CD4-positive, alpha-beta T cell (primary cell): ENCODE results near the gene NEK7. TPM values are rescaled to one million over a fixed set of nuclear protein-coding genes. Genes with fewer than 3 reads are reported as not detected.
A peak's percentile ranks its signal among the peaks of the same experiment; 100 is the strongest.

Experiments
- ATAC-seq: fragments of 200-7000 bp; cut with Tn5 transposase; one replicate; pipeline ENCODE4 v1.10.0; 2022; ENCODE audit warnings: mild to moderate bottlenecking; ENCODE audit not compliant: poor library complexity
- CTCF ChIA-PET: fragments of 350-600 bp; sonication (Branson Sonifier 250); formaldehyde crosslinking; loops from one replicate; lab custom pipeline; 2021; ENCODE audit warnings: antibody characterized with exemption, inconsistent platforms; lab: Charles Lee
- POLR2A ChIA-PET: fragments of 350-600 bp; sonication (Branson Sonifier 250); formaldehyde crosslinking; loops from one replicate; lab custom pipeline; 2021; ENCODE audit warnings: antibody characterized with exemption, inconsistent platforms; lab: Charles Lee
- DNase-seq, 14 experiments: peaks; one replicate each; pipeline ENCODE4 v3.0.0-alpha.2; 2013 to 2020; ENCODE audit warnings: mixed read lengths in 2 of 14
- H3K27ac ChIP-seq, 2 donors: one replicate each; pipeline versions ENCODE4 v1.5.1 to v1.7.0; 2013; ENCODE audit warnings: low read length in 2 of 2, low read depth in 1 of 2, mild to moderate bottlenecking in 1 of 2
- H3K27me3 ChIP-seq, 2 experiments: 1 replicate in 1 of 2; 2 replicates in 1 of 2; pipeline versions ENCODE4 v1.6.1 to v1.7.0; 2013; ENCODE audit warnings: low read length in 2 of 2, control low read depth in 1 of 2, mild to moderate bottlenecking in 1 of 2, moderate library complexity in 1 of 2; ENCODE audit not compliant: insufficient read depth in 2 of 2, control insufficient read depth in 1 of 2
- H3K36me3 ChIP-seq: one replicate; pipeline ENCODE4 v1.6.1; 2013; ENCODE audit warnings: low read length, control low read depth; ENCODE audit not compliant: insufficient read depth
- H3K4me1 ChIP-seq: one replicate; pipeline ENCODE4 v1.6.1; 2013; ENCODE audit warnings: low read length, control low read depth; ENCODE audit not compliant: insufficient read depth
- H3K4me3 ChIP-seq: one replicate; pipeline ENCODE4 v1.5.1; 2013; ENCODE audit warnings: mild to moderate bottlenecking, low read length, moderate library complexity
- H3K9me3 ChIP-seq, 2 experiments: 1 replicate in 1 of 2; 2 replicates in 1 of 2; pipeline versions ENCODE4 v1.6.1 to v1.7.0; 2013; ENCODE audit warnings: low read length in 2 of 2, mild to moderate bottlenecking in 2 of 2, control low read depth in 1 of 2, moderate library complexity in 1 of 2; ENCODE audit not compliant: control insufficient read depth in 1 of 2, insufficient read depth in 1 of 2
- H3K27ac Mint-ChIP-seq: one replicate; pipeline ENCODE4 v1.8.0; 2020; ENCODE audit warnings: mixed read lengths
- H3K27me3 Mint-ChIP-seq: one replicate; pipeline ENCODE4 v1.8.0; 2021; ENCODE audit warnings: mixed read lengths
- H3K36me3 Mint-ChIP-seq: one replicate; pipeline ENCODE4 v1.8.0; 2021; ENCODE audit warnings: low read depth, mixed read lengths
- H3K4me1 Mint-ChIP-seq: one replicate; pipeline ENCODE4 v1.8.0; 2021; ENCODE audit warnings: low read depth, mixed read lengths
- H3K4me3 Mint-ChIP-seq: one replicate; pipeline ENCODE4 v1.8.0; 2020; ENCODE audit warnings: mild to moderate bottlenecking, mixed read lengths
- H3K9me3 Mint-ChIP-seq: one replicate; pipeline ENCODE4 v1.8.0; 2020; ENCODE audit warnings: mixed read lengths
- intact Hi-C, 2 experiments: fragments of 100-400 bp; cut with DNase I in 1 of 2; cut with micrococcal nuclease in 1 of 2; formaldehyde crosslinking; loops; one replicate each; pipeline versions ENCODE4 v1.15.1 to v1.9.0; 2023 to 2025; cut with DNase I, micrococcal nuclease
- total RNA-seq, 174 experiments: library from RNA in 2 of 174; stranded (reverse) in 2 of 174; gene quantifications; one replicate each; pipeline ENCODE4 v1.2.3 and lab custom pipeline; 2021 to 2026
- TF ChIP-seq, protein P1 (sequence below): fragments of 200-600 bp; IDR thresholded peaks from one replicate; pipeline ENCODE4 v1.8.0; 2022; ENCODE audit warnings: antibody characterized with exemption, mild to moderate bottlenecking

The NEK7 gene
- total RNA-seq, 2 experiments from 2014 or later: 11.8 to 13.0 TPM

DNA sequence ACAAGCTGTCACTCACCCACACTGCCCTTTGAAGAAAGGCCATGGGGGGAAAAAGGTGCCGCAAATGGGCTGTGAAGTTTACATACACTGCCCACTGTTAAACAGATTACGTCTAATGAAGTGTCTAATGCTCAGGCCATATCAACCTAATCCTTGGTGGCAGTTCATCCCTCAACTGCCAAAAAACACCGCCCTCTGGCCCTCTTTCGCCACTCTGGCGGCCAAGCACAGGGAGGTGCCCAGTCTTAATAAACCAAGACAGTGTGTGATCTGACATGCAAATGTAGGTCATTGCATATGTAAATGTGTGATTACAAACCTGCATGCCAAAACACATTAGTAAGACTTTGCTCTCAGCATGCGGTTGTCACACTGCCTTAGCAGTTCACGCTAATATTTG is 89.5 kb downstream of the NEK7 start:
- Mint-ChIP-seq H3K27ac (no peak overlapping the region), H3K36me3 (peaks cover 37% of the 10 kb centered on the region), H3K27me3 (no peaks in the 10 kb centered on the region), H3K4me1 (peaks cover 39% of the 10 kb centered on the region), H3K9me3 (peaks cover 2% of the 10 kb centered on the region), H3K4me3 (no peak overlapping the region)
- no peaks in the 10 kb centered on the region for H3K27me3 ChIP-seq
- H3K9me3 ChIP-seq: no peaks in the 10 kb centered on the region
- H3K4me1 ChIP-seq: no peaks in the 10 kb centered on the region
- H3K36me3 ChIP-seq: no peaks in the 10 kb centered on the region
- TF ChIP-seq, protein P1, sequence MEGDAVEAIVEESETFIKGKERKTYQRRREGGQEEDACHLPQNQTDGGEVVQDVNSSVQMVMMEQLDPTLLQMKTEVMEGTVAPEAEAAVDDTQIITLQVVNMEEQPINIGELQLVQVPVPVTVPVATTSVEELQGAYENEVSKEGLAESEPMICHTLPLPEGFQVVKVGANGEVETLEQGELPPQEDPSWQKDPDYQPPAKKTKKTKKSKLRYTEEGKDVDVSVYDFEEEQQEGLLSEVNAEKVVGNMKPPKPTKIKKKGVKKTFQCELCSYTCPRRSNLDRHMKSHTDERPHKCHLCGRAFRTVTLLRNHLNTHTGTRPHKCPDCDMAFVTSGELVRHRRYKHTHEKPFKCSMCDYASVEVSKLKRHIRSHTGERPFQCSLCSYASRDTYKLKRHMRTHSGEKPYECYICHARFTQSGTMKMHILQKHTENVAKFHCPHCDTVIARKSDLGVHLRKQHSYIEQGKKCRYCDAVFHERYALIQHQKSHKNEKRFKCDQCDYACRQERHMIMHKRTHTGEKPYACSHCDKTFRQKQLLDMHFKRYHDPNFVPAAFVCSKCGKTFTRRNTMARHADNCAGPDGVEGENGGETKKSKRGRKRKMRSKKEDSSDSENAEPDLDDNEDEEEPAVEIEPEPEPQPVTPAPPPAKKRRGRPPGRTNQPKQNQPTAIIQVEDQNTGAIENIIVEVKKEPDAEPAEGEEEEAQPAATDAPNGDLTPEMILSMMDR: no peak
- CTCF ChIA-PET: interaction anchor here (0.9 kb wide), 1 partner anchor 13 kb away, joined by 3 read pairs; no protein-coding TSS in a partner anchor
- DNase-seq: no peak
- H3K4me3 ChIP-seq: no peak overlapping the region
- H3K27ac ChIP-seq: no peak overlapping the region
- no peak for ATAC-seq
- intact Hi-C loops: no loop called here
- POLR2A ChIA-PET: interaction anchor here (1.1 kb wide), 1 partner anchor 17 kb away, joined by 3 read pairs; no protein-coding TSS in a partner anchor

DNA sequence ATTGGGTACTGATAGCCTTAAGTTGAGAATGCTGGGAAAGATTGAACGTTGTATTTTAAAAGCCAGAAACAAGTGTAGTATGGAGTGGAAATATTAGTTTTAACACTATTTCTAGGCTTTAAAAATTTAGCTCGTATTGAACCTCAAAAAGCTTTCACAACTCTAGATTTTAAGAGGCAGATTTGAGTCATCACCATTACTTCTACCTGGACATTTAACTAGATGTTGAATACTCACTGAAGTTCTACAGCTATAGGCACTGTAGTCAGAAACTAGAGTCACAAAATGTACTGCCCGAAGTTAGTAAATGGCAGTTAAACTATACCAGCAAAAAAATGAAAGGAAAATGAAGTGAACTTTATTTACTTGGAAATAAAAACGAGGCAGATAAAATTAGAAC is 96.5 kb downstream of the NEK7 start:
- TF ChIP-seq, protein P1: no peak
- intact Hi-C loops: loop anchor here in 1 of 2 experiments (1.0 kb wide), 1 partner anchor 97 kb away; the partner anchor contains the start of gene NEK7
- Mint-ChIP-seq H3K4me3 (no peak overlapping the region), H3K9me3 (no peaks in the 10 kb centered on the region), H3K4me1 (peaks cover 48% of the 10 kb centered on the region), H3K27me3 (no peaks in the 10 kb centered on the region), H3K36me3 (peaks cover 4% of the 10 kb centered on the region), H3K27ac (peak overlapping the region; percentile 29)
- Histone ChIP-seq H3K36me3 (no peaks in the 10 kb centered on the region), H3K27me3 (no peaks in the 10 kb centered on the region), H3K4me1 (peaks cover 3% of the 10 kb centered on the region), H3K9me3 (no peaks in the 10 kb centered on the region), H3K4me3 (no peak overlapping the region), H3K27ac (no peak overlapping the region)
- ChIA-PET CTCF (interaction anchor here (2.2 kb wide), 1 partner anchor 97 kb away, joined by 7 read pairs; no protein-coding TSS in a partner anchor), POLR2A (interaction anchor here (0.7 kb wide), 1 partner anchor 11 kb away, joined by 3 read pairs; no protein-coding TSS in a partner anchor)
- DNase-seq (no peak), ATAC-seq (no peak)

DNA sequence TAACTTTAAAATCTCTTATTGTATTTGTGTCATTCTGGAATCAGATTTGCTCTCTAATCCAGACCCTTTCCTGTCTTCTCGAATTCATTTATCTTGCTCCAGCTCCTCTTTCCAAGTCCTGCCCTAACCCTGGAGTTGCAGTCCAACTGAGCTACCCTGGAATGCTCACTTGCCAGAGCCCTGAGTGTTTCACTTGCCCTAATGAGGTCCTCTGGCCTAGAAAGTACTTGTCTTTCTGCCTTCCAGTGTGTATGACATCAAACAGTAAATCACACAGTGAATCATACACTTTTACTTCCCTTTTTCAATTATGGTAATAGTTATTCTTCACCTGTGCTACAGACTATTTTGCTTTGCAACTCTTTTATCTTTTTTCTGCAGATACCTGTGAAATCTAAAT is 96.9 kb downstream of the NEK7 start:
- Mint-ChIP-seq H3K9me3 (no peaks in the 10 kb centered on the region), H3K4me1 (peaks cover 48% of the 10 kb centered on the region), H3K36me3 (no peaks in the 10 kb centered on the region), H3K27me3 (no peaks in the 10 kb centered on the region), H3K4me3 (peak overlapping the region; percentile 50), H3K27ac (peak overlapping the region; percentile 29)
- ChIA-PET POLR2A (interaction anchor here (0.7 kb wide), 1 partner anchor 12 kb away, joined by 3 read pairs; no protein-coding TSS in a partner anchor), CTCF (interaction anchor here (0.5 to 2.2 kb wide), 3 partner anchors 47 to 98 kb away, joined by 3 to 7 read pairs (median 3); no protein-coding TSS in a partner anchor)
- TF ChIP-seq, protein P1: no peak
- no peak for ATAC-seq
- H3K27ac ChIP-seq: no peak overlapping the region
- no peak overlapping the region for H3K4me3 ChIP-seq
- peak in 3 of 14 experiments; percentile 1 to 23 (median 8) for DNase-seq
- intact Hi-C loops: loop anchor here in 1 of 2 experiments (1.0 kb wide), 2 partner anchors 97 to 165 kb away; partner anchors contain the start of gene NEK7
- H3K27me3 ChIP-seq: no peaks in the 10 kb centered on the region
- no peaks in the 10 kb centered on the region for H3K36me3 ChIP-seq
- H3K4me1 ChIP-seq: peaks cover 3% of the 10 kb centered on the region
- no peaks in the 10 kb centered on the region for H3K9me3 ChIP-seq
